Esophagus muscularis mucosa (tissue), 4 donors: ENCODE results near the gene MACROD2. TPM values are rescaled to one million over a fixed set of nuclear protein-coding genes. Genes with fewer than 3 reads are reported as not detected.

Experiments used
- DNase-seq: peaks from one replicate; pipeline ENCODE4 v3.0.0-alpha.2; 2017; ENCODE audit errors: extremely low spot score
- H3K27ac ChIP-seq, 4 donors: fragments of 200-600 bp; sonication (generic); replicated peaks in 1 of 4; 1 replicate in 3 of 4; 2 replicates in 1 of 4; pipeline ENCODE4 v1.5.1; 2016 to 2019; ENCODE audit warnings: mild to moderate bottlenecking in 1 of 4
- H3K27me3 ChIP-seq, 4 donors: fragments of 200-600 bp; sonication (generic); one replicate each; pipeline versions ENCODE4 v1.5.1 to v1.6.0; 2016 to 2019
- H3K36me3 ChIP-seq, 4 donors: fragments of 200-600 bp; sonication (generic); one replicate each; pipeline ENCODE4 v1.5.1; 2016 to 2019
- H3K4me1 ChIP-seq, 4 donors: fragments of 200-600 bp; sonication (generic); one replicate each; pipeline ENCODE4 v1.5.1; 2016 to 2019
- H3K4me3 ChIP-seq, 4 donors: fragments of 200-600 bp; sonication (generic); 1 replicate in 2 of 4; 2 replicates in 2 of 4; pipeline ENCODE4 v1.5.1; 2016 to 2019; ENCODE audit warnings: mild to moderate bottlenecking in 4 of 4, moderate library complexity in 1 of 4
- H3K9me3 ChIP-seq, 4 donors: fragments of 200-600 bp; sonication (generic); 1 replicate in 3 of 4; 2 replicates in 1 of 4; pipeline ENCODE4 v1.5.1; 2016 to 2019
- EP300 ChIP-seq: sonication (generic); formaldehyde crosslinking; IDR thresholded peaks from one replicate; pipeline ENCODE4 v1.6.1; 2017; ENCODE audit warnings: antibody characterized with exemption
- POLR2A ChIP-seq: fragments of 450-650 bp; IDR thresholded peaks from one replicate; pipeline ENCODE4 v1.6.1; 2017; ENCODE audit warnings: antibody characterized with exemption, moderate library complexity, mild to moderate bottlenecking, low read depth
- POLR2AphosphoS5 ChIP-seq, 2 donors: sonication (generic); formaldehyde crosslinking; IDR thresholded peaks; one replicate each; pipeline ENCODE4 v1.6.1; 2017; ENCODE audit warnings: antibody characterized with exemption in 2 of 2
- WGBS: methylation state at CpG from one replicate; pipeline ENCODE4 v1.1.5; 2018; 5-methylcytosine and 5-hydroxymethylcytosine counted together
- intact Hi-C: fragments of 100-400 bp; cut with DNase I; formaldehyde crosslinking; loops from one replicate; pipeline ENCODE4 v1.15.1; 2023
- total RNA-seq, 4 donors: library from RNA; depleted of rRNA; stranded (reverse); fragments of >200 nt; gene quantifications; one replicate each; pipeline versions ENCODE4 v1.1.0 to v1.2.1, GENCODE V29; 2016
- TF ChIP-seq, protein P1 (sequence below), 3 experiments: fragments of 200-600 bp in 2 of 3; fragments of 450-650 bp in 1 of 3; sonication (generic) in 2 of 3; IDR thresholded peaks; one replicate each; pipeline ENCODE4 v1.5.1; 2017 to 2019; ENCODE audit warnings: antibody characterized with exemption in 3 of 3, mild to moderate bottlenecking in 2 of 3, moderate library complexity in 1 of 3

MACROD2 gene
- total RNA-seq, 4 donors from 2014 or later = 1.4 to 3.6 (median 2.6) TPM

DNA sequence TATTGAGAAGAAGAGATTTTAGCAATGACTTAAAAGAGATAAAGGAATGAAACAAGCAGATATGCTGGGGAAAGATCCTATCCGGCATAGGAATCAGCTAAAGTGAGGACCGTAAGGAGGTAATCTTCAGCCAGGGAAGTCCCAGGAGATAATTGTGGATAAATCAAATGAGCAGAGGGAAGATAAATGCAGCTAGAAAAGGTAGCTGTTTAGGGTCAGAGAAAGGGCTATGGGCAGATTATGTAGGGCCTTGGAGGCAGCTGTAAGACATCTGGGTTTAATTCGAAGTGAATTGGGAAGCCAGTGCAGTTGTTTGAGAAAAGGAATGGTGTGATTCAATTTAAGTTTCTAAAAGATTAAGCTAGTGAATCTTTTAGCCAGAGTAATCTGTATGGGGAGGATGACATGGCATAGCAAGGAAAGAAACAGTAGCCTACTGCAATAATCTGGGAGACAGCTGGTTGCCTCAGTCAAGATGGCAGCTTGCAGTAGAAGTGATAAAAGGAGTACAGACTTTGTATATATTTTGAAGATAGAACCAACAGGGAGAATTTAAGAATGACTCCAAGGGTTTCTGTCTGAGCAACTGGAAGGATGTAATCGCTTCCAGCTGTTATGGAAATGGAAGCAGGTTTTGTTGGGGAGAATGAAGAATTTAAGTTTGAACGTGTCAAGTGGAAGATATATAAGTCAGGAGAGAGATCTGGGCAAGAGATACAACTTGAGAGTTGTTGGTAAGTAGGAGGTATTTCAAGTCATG is 894.4 kb downstream of the MACROD2 start:
- TF ChIP-seq POLR2AphosphoS5 (IDR thresholded peaks at IDR 0.05) (no peak), POLR2A (no peak), EP300 (no peak)
- TF ChIP-seq, protein P1, sequence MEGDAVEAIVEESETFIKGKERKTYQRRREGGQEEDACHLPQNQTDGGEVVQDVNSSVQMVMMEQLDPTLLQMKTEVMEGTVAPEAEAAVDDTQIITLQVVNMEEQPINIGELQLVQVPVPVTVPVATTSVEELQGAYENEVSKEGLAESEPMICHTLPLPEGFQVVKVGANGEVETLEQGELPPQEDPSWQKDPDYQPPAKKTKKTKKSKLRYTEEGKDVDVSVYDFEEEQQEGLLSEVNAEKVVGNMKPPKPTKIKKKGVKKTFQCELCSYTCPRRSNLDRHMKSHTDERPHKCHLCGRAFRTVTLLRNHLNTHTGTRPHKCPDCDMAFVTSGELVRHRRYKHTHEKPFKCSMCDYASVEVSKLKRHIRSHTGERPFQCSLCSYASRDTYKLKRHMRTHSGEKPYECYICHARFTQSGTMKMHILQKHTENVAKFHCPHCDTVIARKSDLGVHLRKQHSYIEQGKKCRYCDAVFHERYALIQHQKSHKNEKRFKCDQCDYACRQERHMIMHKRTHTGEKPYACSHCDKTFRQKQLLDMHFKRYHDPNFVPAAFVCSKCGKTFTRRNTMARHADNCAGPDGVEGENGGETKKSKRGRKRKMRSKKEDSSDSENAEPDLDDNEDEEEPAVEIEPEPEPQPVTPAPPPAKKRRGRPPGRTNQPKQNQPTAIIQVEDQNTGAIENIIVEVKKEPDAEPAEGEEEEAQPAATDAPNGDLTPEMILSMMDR (IDR thresholded peaks at IDR 0.05) = no peak
- intact Hi-C loops = no loop called here
- H3K9me3 ChIP-seq = no peaks in the 10 kb centered on the region
- H3K27ac ChIP-seq = no peak overlapping the region
- H3K4me1 ChIP-seq = no peaks in the 10 kb centered on the region
- WGBS = 72% methylated on average over 5 of the region's 5 CpGs
- H3K36me3 ChIP-seq = no peaks in the 10 kb centered on the region
- H3K27me3 ChIP-seq = no peaks in the 10 kb centered on the region
- no peak overlapping the region for H3K4me3 ChIP-seq
- no peak for DNase-seq

DNA sequence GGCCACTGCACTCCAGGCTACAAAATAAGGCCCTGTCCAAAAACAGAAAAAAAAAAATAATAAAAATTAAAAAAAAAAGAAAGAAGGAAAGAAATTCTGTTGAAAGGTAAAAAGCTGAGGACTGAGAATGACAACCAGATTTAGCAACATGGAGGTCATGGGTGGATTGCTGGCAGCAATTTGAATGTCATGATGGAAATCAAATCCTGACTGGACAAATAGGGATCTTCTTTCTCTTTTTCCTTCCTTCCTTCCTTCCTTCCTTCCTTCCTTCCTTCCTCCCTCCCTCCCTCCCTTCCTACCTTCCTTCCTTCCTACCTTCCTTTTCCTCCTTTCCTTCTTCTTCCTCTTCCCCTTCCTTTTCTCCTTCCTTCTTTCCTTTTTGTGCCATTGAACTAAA is 895.4 kb downstream of the MACROD2 start:
- DNase-seq = no peak
- H3K9me3 ChIP-seq = no peaks in the 10 kb centered on the region
- intact Hi-C loops = no loop called here
- no peaks in the 10 kb centered on the region for H3K36me3 ChIP-seq
- no peaks in the 10 kb centered on the region for H3K27me3 ChIP-seq
- no peak overlapping the region for H3K27ac ChIP-seq
- H3K4me1 ChIP-seq = no peaks in the 10 kb centered on the region
- TF ChIP-seq POLR2AphosphoS5 (IDR thresholded peaks at IDR 0.05) (no peak), POLR2A (no peak), EP300 (no peak)
- TF ChIP-seq, protein P1 (IDR thresholded peaks at IDR 0.05) = no peak
- H3K4me3 ChIP-seq = no peak overlapping the region

DNA sequence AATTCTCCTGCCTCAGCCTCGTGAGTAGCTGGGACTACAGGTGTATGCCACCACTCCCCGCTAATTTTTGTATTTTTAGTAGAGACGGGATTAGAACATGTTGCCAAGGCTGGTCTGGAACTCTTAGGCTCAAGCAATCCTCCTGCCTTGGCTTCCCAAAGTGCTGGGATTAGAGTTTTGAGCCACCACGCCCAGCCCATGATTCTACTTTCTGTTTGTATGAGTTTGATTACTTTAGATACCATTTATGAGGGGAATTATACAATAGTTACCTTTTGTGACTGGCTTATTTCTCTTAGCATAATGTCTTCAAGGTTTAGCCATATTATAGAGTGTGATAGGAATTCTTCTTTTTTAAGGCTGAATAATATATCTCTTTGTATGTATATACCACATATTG is 897.5 kb downstream of the MACROD2 start:
- no peak for DNase-seq
- Histone ChIP-seq H3K9me3 (no peaks in the 10 kb centered on the region), H3K27ac (no peak overlapping the region), H3K36me3 (no peaks in the 10 kb centered on the region), H3K4me3 (no peak overlapping the region), H3K27me3 (no peaks in the 10 kb centered on the region), H3K4me1 (no peaks in the 10 kb centered on the region)
- WGBS = 100% methylated on average over 4 of the region's 4 CpGs
- TF ChIP-seq EP300 = no peak
- intact Hi-C loops = no loop called here

DNA sequence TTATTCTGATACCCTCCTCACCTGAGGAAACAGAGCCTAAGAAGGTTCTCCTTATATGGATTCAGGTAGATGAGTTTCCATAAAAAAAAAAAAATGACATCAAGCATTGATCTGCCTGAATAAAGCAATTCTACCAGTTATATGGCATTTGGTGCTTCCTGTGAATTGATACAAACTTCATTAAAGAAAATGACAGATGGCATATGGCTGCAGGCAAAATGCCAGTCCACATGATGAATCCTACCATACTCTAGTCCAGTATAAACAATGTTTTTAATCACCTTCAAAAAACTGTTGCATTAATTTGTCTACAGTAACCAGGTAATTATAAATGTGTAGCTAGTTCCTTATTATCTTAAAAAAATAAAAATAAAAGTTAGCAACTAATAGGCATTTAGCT is 901.3 kb downstream of the MACROD2 start:
- intact Hi-C loops = no loop called here
- no peak overlapping the region for H3K27ac ChIP-seq
- no peaks in the 10 kb centered on the region for H3K36me3 ChIP-seq
- no peaks in the 10 kb centered on the region for H3K27me3 ChIP-seq
- H3K4me1 ChIP-seq = no peaks in the 10 kb centered on the region
- H3K4me3 ChIP-seq = no peak overlapping the region
- TF ChIP-seq EP300 (no peak), POLR2AphosphoS5 (IDR thresholded peaks at IDR 0.05) (no peak), POLR2A (no peak)
- TF ChIP-seq, protein P1 (IDR thresholded peaks at IDR 0.05) = no peak
- no peaks in the 10 kb centered on the region for H3K9me3 ChIP-seq
- DNase-seq = no peak

DNA sequence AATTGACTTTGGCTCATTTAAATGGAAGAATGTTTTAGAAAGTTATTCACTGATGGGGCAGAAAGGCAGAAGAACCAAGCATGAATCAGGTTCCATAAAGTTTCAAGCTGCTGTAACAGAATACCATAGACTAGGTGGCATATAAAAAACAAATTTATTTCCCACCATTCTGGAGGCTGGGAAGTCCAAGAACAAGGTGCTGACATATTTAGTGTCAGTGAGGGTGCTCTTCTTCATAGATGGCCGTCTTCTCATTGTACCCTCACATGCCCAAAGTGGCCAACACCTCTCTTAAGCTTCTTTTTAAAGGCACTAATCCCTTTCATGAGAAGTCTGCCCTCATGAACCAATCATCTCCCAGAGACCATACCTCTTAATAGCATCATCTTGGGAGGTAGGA is 902.3 kb downstream of the MACROD2 start:
- intact Hi-C loops = no loop called here
- 87% methylated on average over 1 of the region's 1 CpG for WGBS

More for the DNA sequence above, 902.3 kb downstream of the MACROD2 start:
- no peak for DNase-seq
- no peak for TF ChIP-seq EP300
- no peaks in the 10 kb centered on the region for H3K27me3 ChIP-seq
- H3K9me3 ChIP-seq = no peaks in the 10 kb centered on the region
- no peak overlapping the region for H3K4me3 ChIP-seq
- no peak overlapping the region for H3K27ac ChIP-seq
- no peaks in the 10 kb centered on the region for H3K36me3 ChIP-seq
- H3K4me1 ChIP-seq = no peaks in the 10 kb centered on the region
